Stimulated activated CD8-positive, alpha-beta memory T cell treated with anti-CD3 and anti-CD28 coated beads, Interleukin-2, amount 100 ng/mL, for 48 hours (primary cell): ENCODE measurements around the gene USF2.

Source experiments
- DNase-seq, 2 donors: peaks; one replicate each; pipeline ENCODE4 v3.0.0-alpha.2; 2020; ENCODE audit warnings: low read depth in 2 of 2

The USF2 gene

GRCh38 chr19:35298561-35298972 lies 29.8 kb downstream of the USF2 start:
- DNase-seq, result no peak

- peak in 1 of 2 donors; percentile 23 for DNase-seq
These were observed 31.0 kb downstream of the USF2 start for GRCh38 chr19:35299523-35300338.

GRCh38 chr19:35300339-35300649 lies 31.5 kb downstream of the USF2 start:
- DNase-seq, result no peak

- no peak for DNase-seq
These were observed 33.2 kb downstream of the USF2 start for GRCh38 chr19:35301961-35302360.

- no peak for DNase-seq
These were observed 33.7 kb downstream of the USF2 start for GRCh38 chr19:35302446-35302845.

GRCh38 chr19:35303357-35303915 lies 34.7 kb downstream of the USF2 start:
- no peak for DNase-seq

- no peak for DNase-seq
These were observed 35.3 kb downstream of the USF2 start for GRCh38 chr19:35304036-35304435.

- no peak for DNase-seq
These were observed 36.4 kb downstream of the USF2 start for GRCh38 chr19:35305181-35305580.

GRCh38 chr19:35306473-35307246 lies 37.9 kb downstream of the USF2 start:
- DNase-seq, result no peak

- DNase-seq, result no peak
These were observed 39.2 kb downstream of the USF2 start for GRCh38 chr19:35307931-35308330.

GRCh38 chr19:35308910-35309309 lies 40.1 kb downstream of the USF2 start:
- DNase-seq, result no peak

GRCh38 chr19:35309481-35310279 lies 40.9 kb downstream of the USF2 start:
- DNase-seq, result no peak

- no peak for DNase-seq
These were observed 41.6 kb downstream of the USF2 start for GRCh38 chr19:35310331-35310730.

- no peak for DNase-seq
These were observed 42.2 kb downstream of the USF2 start for GRCh38 chr19:35310811-35311465.

- DNase-seq, result no peak
These were observed 43.3 kb downstream of the USF2 start for GRCh38 chr19:35311901-35312665.

- DNase-seq, result no peak
These were observed 44.8 kb downstream of the USF2 start for GRCh38 chr19:35313587-35313986.

- DNase-seq, result no peak
These were observed 45.3 kb downstream of the USF2 start for GRCh38 chr19:35314031-35314430.

GRCh38 chr19:35314858-35315470 lies 46.2 kb downstream of the USF2 start:
- DNase-seq, result no peak

- no peak for DNase-seq
These were observed 47.1 kb downstream of the USF2 start for GRCh38 chr19:35315883-35316282.

GRCh38 chr19:35316560-35316959 lies 47.8 kb downstream of the USF2 start:
- no peak for DNase-seq
